Measurements from ENCODE around the gene MED31. TPM values are rescaled to one million over a fixed set of nuclear protein-coding genes. Genes with fewer than 3 reads are reported as not detected.

The MED31 gene
- total and polyA plus RNA-seq, 8 donors, result 19.1 to 29.8 (median 24.1) TPM

DNA sequence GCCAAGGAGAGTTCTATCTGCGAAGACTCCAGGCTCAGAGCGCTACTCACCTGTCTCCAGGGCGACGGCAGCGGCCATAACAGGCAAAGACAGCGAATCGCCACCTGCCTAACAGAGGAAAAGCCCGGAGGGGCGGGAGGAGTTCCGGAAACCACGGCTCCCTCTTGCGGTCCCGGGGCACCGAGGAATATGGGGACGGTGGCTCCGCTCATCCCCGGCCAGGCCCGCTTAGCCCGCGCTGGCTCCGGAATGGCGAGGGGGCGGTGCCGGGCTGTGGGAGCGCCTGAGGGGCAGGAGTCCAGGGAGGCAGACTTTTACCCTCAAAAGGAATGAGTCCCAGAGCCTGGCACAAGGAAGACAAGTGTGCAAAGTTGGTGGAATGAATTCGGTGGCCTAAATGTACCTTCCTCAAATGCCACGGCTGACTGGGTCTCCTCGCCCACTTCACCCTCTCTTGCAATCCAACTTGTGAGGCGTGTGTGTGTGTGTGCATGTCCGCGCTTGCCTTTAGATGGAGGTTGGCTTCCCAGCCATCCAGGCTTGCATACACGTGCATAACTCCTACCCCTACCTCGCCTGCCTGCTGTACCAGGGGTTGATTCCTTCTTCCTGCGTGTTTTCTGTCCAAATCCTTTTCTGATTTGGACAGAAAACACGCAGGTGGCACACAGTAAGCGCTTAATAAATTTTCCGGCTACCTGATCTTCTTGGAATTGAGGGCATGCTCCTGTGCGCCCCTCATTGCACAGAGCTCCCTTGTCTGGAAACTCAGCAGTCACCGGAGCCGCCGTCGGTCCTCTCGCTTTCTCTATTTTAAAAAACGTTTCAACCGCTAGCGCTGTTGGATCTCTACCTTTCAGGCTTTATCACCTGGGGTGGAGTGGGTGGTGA lies 3.7 kb upstream of the MED31 start:
- DNase-seq, result peak in 3 of 4 donors; percentile 58 to 75 (median 71)
- TF ChIP-seq, protein P1, sequence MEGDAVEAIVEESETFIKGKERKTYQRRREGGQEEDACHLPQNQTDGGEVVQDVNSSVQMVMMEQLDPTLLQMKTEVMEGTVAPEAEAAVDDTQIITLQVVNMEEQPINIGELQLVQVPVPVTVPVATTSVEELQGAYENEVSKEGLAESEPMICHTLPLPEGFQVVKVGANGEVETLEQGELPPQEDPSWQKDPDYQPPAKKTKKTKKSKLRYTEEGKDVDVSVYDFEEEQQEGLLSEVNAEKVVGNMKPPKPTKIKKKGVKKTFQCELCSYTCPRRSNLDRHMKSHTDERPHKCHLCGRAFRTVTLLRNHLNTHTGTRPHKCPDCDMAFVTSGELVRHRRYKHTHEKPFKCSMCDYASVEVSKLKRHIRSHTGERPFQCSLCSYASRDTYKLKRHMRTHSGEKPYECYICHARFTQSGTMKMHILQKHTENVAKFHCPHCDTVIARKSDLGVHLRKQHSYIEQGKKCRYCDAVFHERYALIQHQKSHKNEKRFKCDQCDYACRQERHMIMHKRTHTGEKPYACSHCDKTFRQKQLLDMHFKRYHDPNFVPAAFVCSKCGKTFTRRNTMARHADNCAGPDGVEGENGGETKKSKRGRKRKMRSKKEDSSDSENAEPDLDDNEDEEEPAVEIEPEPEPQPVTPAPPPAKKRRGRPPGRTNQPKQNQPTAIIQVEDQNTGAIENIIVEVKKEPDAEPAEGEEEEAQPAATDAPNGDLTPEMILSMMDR (IDR thresholded peaks at IDR 0.05), result no peak

DNA sequence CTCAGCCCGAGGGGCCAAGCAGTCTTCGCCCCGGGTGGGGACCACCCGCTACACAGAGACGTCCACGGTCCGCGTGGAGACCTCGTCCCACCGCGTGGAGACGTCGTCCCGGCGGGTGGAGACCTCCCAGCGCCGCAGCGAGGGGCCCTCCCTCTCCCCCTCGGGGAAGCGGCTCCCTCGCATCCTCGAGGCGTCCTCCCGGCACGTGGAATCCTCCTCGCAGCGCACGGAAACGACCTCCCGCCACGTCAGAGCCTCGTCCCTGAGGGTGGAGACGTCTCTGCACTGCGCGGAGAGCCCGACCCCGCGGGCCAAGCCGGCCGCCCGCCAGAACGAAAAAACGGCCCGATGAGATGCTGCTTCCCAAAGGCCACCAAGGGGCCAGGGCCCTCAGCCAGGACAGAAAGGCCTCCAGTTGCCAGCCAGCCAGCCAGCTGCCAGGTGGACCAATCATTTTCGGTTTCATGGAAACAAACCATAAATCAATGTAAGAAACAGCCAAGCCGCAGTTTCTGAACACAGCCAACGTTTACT lies 581 bp upstream of the MED31 start:
- H3K27ac ChIP-seq, result peak overlapping the region; percentile 73 to 96
- H3K9me3 ChIP-seq, result no peaks in the 10 kb centered on the region
- DNase-seq, result peak; percentile 43 to 87 (median 60)
- H3K36me3 ChIP-seq, result peaks cover 0 to 20% of the 10 kb centered on the region in 2 donors
- intact Hi-C loops (cut with DNase I), result no loop called here
- peaks cover 10 to 45% of the 10 kb centered on the region in 2 donors for H3K27me3 ChIP-seq
- peak overlapping the region; percentile 48 to 67 for H3K4me3 ChIP-seq
- H3K4me1 ChIP-seq, result peaks cover 12 to 32% of the 10 kb centered on the region in 2 donors
- ATAC-seq, result peak; percentile 28
- TF ChIP-seq, protein P1 (IDR thresholded peaks at IDR 0.05), result no peak

More for the DNA sequence above, 3.7 kb upstream of the MED31 start:
- Histone ChIP-seq H3K4me3 (no peak overlapping the region), H3K27me3 (peaks cover 18 to 65% of the 10 kb centered on the region in 2 donors), H3K36me3 (no peaks in the 10 kb centered on the region), H3K4me1 (peaks cover 6 to 16% of the 10 kb centered on the region in 2 donors), H3K27ac (no peak overlapping the region), H3K9me3 (no peaks in the 10 kb centered on the region)
- peak; percentile 54 for ATAC-seq
- intact Hi-C loops (cut with DNase I), result no loop called here

DNA sequence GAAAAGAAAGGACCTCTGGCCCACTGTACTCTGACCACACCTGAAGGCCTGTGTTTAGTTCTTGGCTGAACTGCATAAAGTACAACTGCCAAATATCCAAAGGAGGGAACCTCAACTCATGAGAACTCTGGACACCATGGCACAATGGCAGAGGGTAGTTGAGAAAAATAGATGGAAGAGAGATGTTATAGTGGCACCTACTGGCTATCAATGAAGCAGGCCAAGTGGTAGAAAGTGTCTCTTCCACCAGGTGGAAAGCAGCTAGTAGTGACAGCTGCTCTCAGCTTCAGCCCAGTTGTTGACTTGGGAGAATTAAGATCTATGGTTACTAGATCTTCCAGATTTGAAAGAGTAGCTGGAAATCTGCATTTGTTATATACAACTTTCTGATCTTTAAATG lies 3.2 kb downstream of the MED31 start:
- Histone ChIP-seq H3K4me1 (peaks cover 12 to 33% of the 10 kb centered on the region in 2 donors), H3K27me3 (peaks cover 0 to 13% of the 10 kb centered on the region in 2 donors), H3K36me3 (peaks cover 0 to 54% of the 10 kb centered on the region in 2 donors), H3K27ac (no peak overlapping the region), H3K4me3 (no peak overlapping the region), H3K9me3 (no peaks in the 10 kb centered on the region)
- intact Hi-C loops (cut with DNase I), result no loop called here
- ATAC-seq (no peak), DNase-seq (no peak)
- TF ChIP-seq, protein P1 (IDR thresholded peaks at IDR 0.05), result no peak

DNA sequence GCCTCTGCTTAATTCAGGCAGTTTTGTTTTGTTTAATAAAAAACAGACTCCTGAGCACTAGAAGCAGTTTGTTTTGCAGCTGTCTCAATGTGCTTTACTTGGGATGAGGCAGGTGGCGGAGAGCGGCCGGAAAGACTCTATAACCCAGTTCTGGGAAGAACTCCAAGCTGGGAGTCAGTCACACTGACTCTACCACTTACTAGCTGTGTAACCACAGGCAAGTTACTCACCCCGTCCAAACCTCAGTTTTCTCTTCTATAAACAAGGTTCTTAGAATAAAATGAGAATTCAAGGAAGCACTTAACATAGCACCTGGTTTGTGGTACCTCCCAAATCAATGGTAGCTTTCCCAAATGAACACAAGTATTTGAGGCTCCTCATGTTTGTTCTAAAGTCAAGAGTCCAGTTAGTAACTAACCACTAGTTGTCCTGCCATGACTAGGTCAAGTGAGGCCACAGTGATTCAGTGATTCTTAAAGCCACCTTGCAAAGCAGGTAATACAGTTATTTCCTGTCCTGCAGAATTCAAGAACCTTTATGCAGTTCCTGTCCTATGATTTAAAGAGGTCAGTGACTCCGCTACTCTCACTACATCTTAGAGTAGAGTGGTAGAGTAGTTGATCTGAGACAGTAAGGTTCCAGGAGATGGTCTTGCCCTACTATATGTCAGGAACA lies 7.8 kb downstream of the MED31 start:
- intact Hi-C loops (cut with DNase I), result no loop called here
- H3K27ac ChIP-seq, result no peak overlapping the region
- H3K27me3 ChIP-seq, result no peaks in the 10 kb centered on the region
- ATAC-seq (no peak), DNase-seq (no peak)
- peaks cover 0 to 52% of the 10 kb centered on the region in 2 donors for H3K36me3 ChIP-seq
- no peaks in the 10 kb centered on the region for H3K9me3 ChIP-seq
- H3K4me3 ChIP-seq, result no peak overlapping the region
- H3K4me1 ChIP-seq, result peaks cover 4 to 33% of the 10 kb centered on the region in 2 donors
- TF ChIP-seq, protein P1 (IDR thresholded peaks at IDR 0.05), result no peak

DNA sequence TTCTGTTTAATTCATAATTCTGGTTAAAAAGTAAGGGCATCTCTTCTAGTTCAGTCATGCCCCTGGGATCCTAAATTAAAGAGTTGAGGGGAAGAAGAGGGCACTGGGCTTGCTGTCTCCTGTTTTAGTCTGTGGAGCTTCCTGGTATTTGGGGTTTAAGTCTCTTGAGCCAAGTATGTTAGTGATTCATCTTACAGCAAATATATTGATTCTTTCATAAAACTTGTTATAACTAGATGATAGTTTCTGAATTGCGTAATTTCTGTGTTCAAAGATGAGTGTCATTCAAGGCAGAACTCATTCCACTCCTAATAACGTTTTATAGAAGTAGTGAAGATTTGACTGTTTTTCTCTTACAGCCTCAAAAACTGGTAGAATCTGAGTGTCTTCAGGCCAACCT lies 8.8 kb downstream of the MED31 start:
- Histone ChIP-seq H3K9me3 (no peaks in the 10 kb centered on the region), H3K4me1 (peaks cover 4 to 33% of the 10 kb centered on the region in 2 donors), H3K27me3 (no peaks in the 10 kb centered on the region), H3K4me3 (peak overlapping the region in 1 of 2 donors; percentile 77), H3K27ac (no peak overlapping the region), H3K36me3 (peaks cover 0 to 44% of the 10 kb centered on the region in 2 donors)
- intact Hi-C loops (cut with DNase I), result no loop called here
- ATAC-seq (no peak), DNase-seq (no peak)
- TF ChIP-seq, protein P1 (IDR thresholded peaks at IDR 0.05), result no peak
